GM12878 (cell line): ENCODE results near the gene SLC1A2. TPM values are rescaled to one million over a fixed set of nuclear protein-coding genes. Genes with fewer than 3 reads are reported as not detected.

Experiments used
- BCL11A ChIP-seq: IDR thresholded peaks from 2 replicates; pipeline ENCODE4 v1.6.1; 2011; ENCODE audit warnings: low read depth, low read length
- CBFB ChIP-seq: IDR thresholded peaks from 2 replicates; pipeline ENCODE4 v1.6.1; 2016; ENCODE audit warnings: antibody characterized with exemption, low read depth
- HSF1 ChIP-seq: fragments of 150-350 bp; IDR thresholded peaks from 2 replicates; pipeline ENCODE4 v1.6.1; 2014; ENCODE audit warnings: mild to moderate bottlenecking, low read depth, low read length
- IKZF1 ChIP-seq: fragments of 450-650 bp; conservative IDR thresholded peaks from 2 replicates; pipeline ENCODE4 v1.6.1; 2017; ENCODE audit warnings: antibody characterized with exemption, mild to moderate bottlenecking
- LARP7 ChIP-seq: fragments of 450-650 bp; IDR thresholded peaks from 2 replicates; pipeline ENCODE4 v1.6.1; 2017; ENCODE audit warnings: mild to moderate bottlenecking
- MAX ChIP-seq: IDR thresholded peaks from 2 replicates; pipeline ENCODE4 v1.6.1; 2012; ENCODE audit warnings: low read depth, low read length, improper control_type of control experiment
- ZBTB40 ChIP-seq: fragments of 450-650 bp; IDR thresholded peaks from 2 replicates; pipeline ENCODE4 v1.6.1; 2016; ENCODE audit warnings: mild to moderate bottlenecking, moderate library complexity, borderline replicate concordance
- ZNF217 ChIP-seq: fragments of 450-650 bp; IDR thresholded peaks from 2 replicates; pipeline ENCODE4 v1.6.1; 2017; ENCODE audit warnings: antibody characterized with exemption, mild to moderate bottlenecking
- polyA plus RNA-seq, 11 experiments: library from polyadenylated mRNA; depleted of rRNA in 4 of 11; unstranded in 6 of 11; stranded (reverse) in 5 of 11; fragments of >200 nt; fragmentation: Nextera tagmentation in 4 of 11; fragmentation: Illumina TruSeq in 1 of 11; extraction: Ambion mirVana in 4 of 11; extraction: Trizol in 1 of 11; gene quantifications; 1 replicate in 1 of 11; 2 replicates in 10 of 11; pipeline versions ENCODE4 v1.2.1 to v1.2.3, GENCODE V29; 2011 to 2016; ENCODE audit warnings: inconsistent platforms in 2 of 11, missing spikeins in 2 of 11, low read depth in 1 of 11
- total RNA-seq, 4 experiments: library from RNA; depleted of rRNA in 3 of 4; stranded (reverse); fragments of >200 nt in 3 of 4; fragmentation: Illumina TruSeq in 1 of 4; extraction: Trizol in 1 of 4; gene quantifications; 2 replicates each; pipeline versions ENCODE4 v1.2.1 to v1.2.3, GENCODE V29; 2013 to 2021

The SLC1A2 gene
- total and polyA plus RNA-seq, 10 of the 15 experiments (the other 5 are each of a cell fraction or from before 2014, with no cell fraction given): 0.01 to 0.84 (median 0.22) TPM; not detected in 1

DNA sequence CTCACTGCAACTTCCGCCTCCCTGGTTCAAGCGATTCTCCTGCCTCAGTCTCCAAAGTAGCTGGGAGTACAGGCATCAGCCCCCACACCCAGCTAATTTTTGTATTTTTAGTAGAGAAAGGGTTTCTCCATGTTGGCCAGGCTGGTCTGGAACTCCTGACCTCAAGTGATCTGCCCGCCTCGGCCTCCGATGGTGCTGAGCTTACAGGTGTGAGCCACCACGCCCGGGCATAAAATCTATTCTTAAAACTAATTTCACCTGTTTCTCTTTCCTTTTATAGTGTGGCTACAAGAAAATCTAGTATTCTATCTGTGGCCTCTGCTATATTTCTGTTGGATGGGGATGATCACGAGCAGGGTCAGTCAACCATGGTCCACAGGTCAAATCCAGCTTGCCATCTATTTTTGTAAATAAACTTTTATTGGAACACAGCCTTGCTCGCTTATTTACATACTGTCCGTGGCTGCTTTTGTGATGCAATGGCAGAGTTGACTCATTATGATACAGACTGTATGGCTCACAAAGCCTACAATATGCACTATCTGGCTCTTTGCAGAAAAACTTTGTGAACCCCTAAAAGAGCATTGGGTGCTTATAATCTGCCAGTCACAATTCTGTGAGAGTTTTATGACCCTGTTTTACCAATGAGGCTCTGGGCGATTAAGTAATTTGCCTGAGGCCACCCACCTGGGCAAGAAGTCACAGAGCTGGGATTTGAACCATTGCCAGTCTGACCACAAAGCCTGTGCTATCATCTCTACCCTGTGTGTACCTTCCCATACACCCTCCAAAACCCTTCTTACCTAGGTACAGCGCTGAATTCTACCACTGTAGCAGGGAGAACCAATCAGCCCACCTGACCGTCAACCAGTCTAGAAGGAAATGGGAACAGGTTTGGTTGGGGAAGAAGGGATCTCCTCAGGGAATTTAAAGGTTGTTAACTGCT is 28.3 kb downstream of the SLC1A2 start (continued):
- TF ChIP-seq LARP7: no peak
- TF ChIP-seq ZBTB40: peak; percentile 85
- TF ChIP-seq HSF1: no peak
- TF ChIP-seq BCL11A: peak; percentile 11; the same call in 1 of the 2 replicates
- TF ChIP-seq IKZF1: peak; percentile 56
- peak; percentile 40; the same call in 1 of the 2 replicates for TF ChIP-seq ZNF217
- 0 out of 2 replicates have a peak, but pooled peaks have one; percentile 44 for TF ChIP-seq CBFB
- TF ChIP-seq MAX: no peak
